AG04450 (cell line): ENCODE results near the gene FGFBP2. TPM values are rescaled to one million over a fixed set of nuclear protein-coding genes. Genes with fewer than 3 reads are reported as not detected.

Source experiments
- CTCF ChIA-PET: fragments of 300-600, 350-600 bp; formaldehyde crosslinking; extraction: SDS; loops from one replicate; lab custom pipeline; 2022; ENCODE audit warnings: antibody characterized with exemption, inconsistent platforms; lab: Charles Lee
- POLR2A ChIA-PET: fragments of 350-600 bp; formaldehyde crosslinking; extraction: SDS; loops from one replicate; lab custom pipeline; 2021; ENCODE audit warnings: antibody characterized with exemption, inconsistent platforms; lab: Yijun Ruan, JAX
- DNase-seq: peaks from one replicate; pipeline ENCODE4 v3.0.0-alpha.2; 2011; ENCODE audit warnings: low read depth, low spot score
- H3K27ac ChIP-seq: one replicate; pipeline ENCODE4 v1.5.1; 2012; ENCODE audit warnings: low read depth, low read length, control low read depth
- H3K27me3 ChIP-seq: one replicate; pipeline ENCODE4 v1.6.0; 2012; ENCODE audit warnings: low read length; ENCODE audit not compliant: control insufficient read depth, insufficient read depth
- H3K4me3 ChIP-seq: 2 replicates; pipeline ENCODE4 v1.5.1; 2011; ENCODE audit warnings: mild to moderate bottlenecking, low read depth, low read length, control low read depth
- H3K9me3 ChIP-seq: 2 replicates; pipeline ENCODE4 v1.5.1; 2012; ENCODE audit warnings: low read length; ENCODE audit not compliant: control insufficient read depth, insufficient read depth
- CTCF ChIP-seq: IDR thresholded peaks from 2 replicates; pipeline ENCODE4 v1.5.1; 2011; ENCODE audit warnings: low read depth, low read length, control low read depth, inconsistent platforms
- polyA plus RNA-seq: library from polyadenylated mRNA; depleted of rRNA; stranded (reverse); fragments of >200 nt; gene quantifications from 2 replicates; pipeline ENCODE4 v1.2.3, GENCODE V29; 2011

The FGFBP2 gene
- polyA plus RNA-seq, 1 experiment = not detected

- Histone ChIP-seq H3K27ac (no peak overlapping the region), H3K27me3 (peaks cover 17% of the 10 kb centered on the region), H3K9me3 (no peaks in the 10 kb centered on the region), H3K4me3 (no peak overlapping the region)
- TF ChIP-seq CTCF = no peak
- CTCF ChIA-PET = interaction anchor here (0.6 to 4.6 kb wide), 4 partner anchors 34 to 200 kb away, joined by 3 to 26 read pairs (median 12); partner anchors contain the start of gene FGFBP2
- POLR2A ChIA-PET = no interaction called here
- DNase-seq = no peak
Observed at GRCh38 chr4:15996773-15997172, 33.8 kb upstream of the FGFBP2 start.

- no peak for DNase-seq
- Histone ChIP-seq H3K27ac (no peak overlapping the region), H3K27me3 (peaks cover 16% of the 10 kb centered on the region), H3K9me3 (no peaks in the 10 kb centered on the region), H3K4me3 (no peak overlapping the region)
- TF ChIP-seq CTCF = no peak
- CTCF ChIA-PET = interaction anchor here (2.2 to 4.6 kb wide), 3 partner anchors 33 to 191 kb away, joined by 6 to 26 read pairs (median 18); partner anchors contain the start of gene FGFBP2
- POLR2A ChIA-PET = no interaction called here
Observed at GRCh38 chr4:15995826-15996225, 32.9 kb upstream of the FGFBP2 start.

GRCh38 chr4:15992167-15992485, 29.2 kb upstream of the FGFBP2 start:
- POLR2A ChIA-PET = no interaction called here

GRCh38 chr4:15990570-15991285, 27.8 kb upstream of the FGFBP2 start:
- Histone ChIP-seq H3K9me3 (no peaks in the 10 kb centered on the region), H3K4me3 (no peak overlapping the region), H3K27me3 (peaks cover 23% of the 10 kb centered on the region), H3K27ac (no peak overlapping the region)
- TF ChIP-seq CTCF = no peak
- ChIA-PET POLR2A (no interaction called here), CTCF (no interaction called here)
- no peak for DNase-seq

More at GRCh38 chr4:15992167-15992485, 29.2 kb upstream of the FGFBP2 start:
- no peak for DNase-seq
- Histone ChIP-seq H3K9me3 (no peaks in the 10 kb centered on the region), H3K27ac (no peak overlapping the region), H3K4me3 (no peak overlapping the region), H3K27me3 (peaks cover 21% of the 10 kb centered on the region)
- no peak for TF ChIP-seq CTCF
- CTCF ChIA-PET = interaction anchor here (1.5 kb wide), 1 partner anchor 9 kb away, joined by 6 read pairs; no protein-coding TSS in a partner anchor

- no peak for DNase-seq
- Histone ChIP-seq H3K4me3 (no peak overlapping the region), H3K9me3 (no peaks in the 10 kb centered on the region), H3K27me3 (peaks cover 22% of the 10 kb centered on the region), H3K27ac (no peak overlapping the region)
- CTCF ChIA-PET = interaction anchor here (2.0 kb wide), 1 partner anchor 184 kb away, joined by 7 read pairs; no protein-coding TSS in a partner anchor
- POLR2A ChIA-PET = no interaction called here
- no peak for TF ChIP-seq CTCF
Observed at GRCh38 chr4:15989424-15989823, 26.4 kb upstream of the FGFBP2 start.
